ENCODE results near the gene VSTM2L. TPM values are rescaled to one million over a fixed set of nuclear protein-coding genes. Genes with fewer than 3 reads are reported as not detected.
A peak's percentile ranks its signal among the peaks of the same experiment; 100 is the strongest.

VSTM2L gene
- total and polyA plus RNA-seq, 4 donors = 8.0 to 71.6 (median 31.4) TPM

DNA sequence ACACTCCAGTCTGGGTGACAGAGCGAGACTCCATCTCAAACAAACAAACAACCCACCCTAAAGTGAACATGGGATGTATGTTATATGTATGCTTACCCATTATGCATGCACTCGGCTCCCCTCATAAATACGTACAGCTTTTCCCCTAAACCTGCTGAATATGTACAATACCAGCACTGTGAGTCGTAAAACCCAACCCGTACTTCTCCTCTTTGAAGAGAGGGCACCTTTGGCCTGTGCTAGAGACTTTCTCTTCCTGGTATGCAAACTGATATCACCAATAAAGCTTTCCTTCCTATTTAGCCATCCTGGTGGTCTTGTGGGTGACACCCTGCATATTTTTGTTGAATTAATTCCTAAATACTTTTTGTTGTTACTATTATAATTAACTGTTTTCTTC is 51.3 kb downstream of the VSTM2L start:
- Histone ChIP-seq H3K4me3 (no peak overlapping the region), H3K9ac (ENCODE audit: insufficient read depth in 1 of 2, low read length in 2 of 2) (no peak overlapping the region), H3K27me3 (ENCODE audit: control insufficient read depth in 3 of 3, insufficient read depth in 3 of 3, low read length in 2 of 3) (no peaks in the 10 kb centered on the region), H3K36me3 (ENCODE audit: control insufficient read depth in 4 of 4, insufficient read depth in 4 of 4, low read length in 4 of 4) (no peaks in the 10 kb centered on the region), H3K27ac (ENCODE audit: low read depth in 1 of 2, low read length in 1 of 2) (no peak overlapping the region), H3K9me3 (ENCODE audit: control insufficient read depth in 4 of 4, insufficient read depth in 3 of 4, low read length in 3 of 4) (peaks cover 0 to 3% (median under 1%) of the 10 kb centered on the region in 4 donors), H3K4me1 (ENCODE audit: control insufficient read depth in 5 of 5, insufficient read depth in 5 of 5, low read length in 5 of 5) (peaks cover 0 to 6% (median 0%) of the 10 kb centered on the region in 5 donors)
- DNase-seq (no peak), ATAC-seq (ENCODE audit: insufficient read depth, low FRiP score) (no peak)
- 85 to 87% methylated on average over 5 of the region's 5 CpGs for WGBS, 2 donors
- TF ChIP-seq, protein P1, sequence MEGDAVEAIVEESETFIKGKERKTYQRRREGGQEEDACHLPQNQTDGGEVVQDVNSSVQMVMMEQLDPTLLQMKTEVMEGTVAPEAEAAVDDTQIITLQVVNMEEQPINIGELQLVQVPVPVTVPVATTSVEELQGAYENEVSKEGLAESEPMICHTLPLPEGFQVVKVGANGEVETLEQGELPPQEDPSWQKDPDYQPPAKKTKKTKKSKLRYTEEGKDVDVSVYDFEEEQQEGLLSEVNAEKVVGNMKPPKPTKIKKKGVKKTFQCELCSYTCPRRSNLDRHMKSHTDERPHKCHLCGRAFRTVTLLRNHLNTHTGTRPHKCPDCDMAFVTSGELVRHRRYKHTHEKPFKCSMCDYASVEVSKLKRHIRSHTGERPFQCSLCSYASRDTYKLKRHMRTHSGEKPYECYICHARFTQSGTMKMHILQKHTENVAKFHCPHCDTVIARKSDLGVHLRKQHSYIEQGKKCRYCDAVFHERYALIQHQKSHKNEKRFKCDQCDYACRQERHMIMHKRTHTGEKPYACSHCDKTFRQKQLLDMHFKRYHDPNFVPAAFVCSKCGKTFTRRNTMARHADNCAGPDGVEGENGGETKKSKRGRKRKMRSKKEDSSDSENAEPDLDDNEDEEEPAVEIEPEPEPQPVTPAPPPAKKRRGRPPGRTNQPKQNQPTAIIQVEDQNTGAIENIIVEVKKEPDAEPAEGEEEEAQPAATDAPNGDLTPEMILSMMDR (IDR thresholded peaks at IDR 0.05; ENCODE audit: control extremely low read depth, extremely low read depth) = no peak

DNA sequence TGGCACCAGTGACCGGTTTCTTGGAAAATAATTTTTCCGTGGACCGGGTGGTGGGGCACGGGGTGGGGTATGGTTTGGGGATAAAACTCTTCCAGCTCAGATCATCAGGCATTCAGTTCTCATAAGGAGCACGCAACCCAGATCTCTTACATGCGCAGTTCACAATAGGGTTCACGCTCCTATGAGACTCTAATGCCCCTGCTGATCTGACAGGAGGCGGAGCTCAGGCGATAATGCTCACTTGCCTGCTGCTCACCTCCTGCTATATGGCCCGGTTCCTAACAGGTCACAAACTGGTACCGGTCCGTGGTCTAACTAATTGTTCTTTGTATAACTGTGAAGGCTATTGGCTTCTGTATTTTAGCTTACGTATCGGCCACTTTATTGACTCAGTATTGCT is 51.7 kb downstream of the VSTM2L start:
- H3K9me3 ChIP-seq (ENCODE audit: control insufficient read depth in 4 of 4, insufficient read depth in 3 of 4, low read length in 3 of 4) = peaks cover 0 to 3% (median under 1%) of the 10 kb centered on the region in 4 donors
- H3K4me1 ChIP-seq (ENCODE audit: control insufficient read depth in 5 of 5, insufficient read depth in 5 of 5, low read length in 5 of 5) = peaks cover 0 to 6% (median 0%) of the 10 kb centered on the region in 5 donors
- no peak overlapping the region for H3K9ac ChIP-seq (ENCODE audit: insufficient read depth in 1 of 2, low read length in 2 of 2)
- TF ChIP-seq, protein P1 (IDR thresholded peaks at IDR 0.05; ENCODE audit: control extremely low read depth, extremely low read depth) = no peak
- no peaks in the 10 kb centered on the region for H3K36me3 ChIP-seq (ENCODE audit: control insufficient read depth in 4 of 4, insufficient read depth in 4 of 4, low read length in 4 of 4)
- no peaks in the 10 kb centered on the region for H3K27me3 ChIP-seq (ENCODE audit: control insufficient read depth in 3 of 3, insufficient read depth in 3 of 3, low read length in 2 of 3)
- WGBS, 2 donors = 82 to 84% methylated on average over 14 of the region's 14 CpGs
- H3K27ac ChIP-seq (ENCODE audit: low read depth in 1 of 2, low read length in 1 of 2) = no peak overlapping the region
- ATAC-seq (ENCODE audit: insufficient read depth, low FRiP score) (no peak), DNase-seq (no peak)
- H3K4me3 ChIP-seq = no peak overlapping the region

DNA sequence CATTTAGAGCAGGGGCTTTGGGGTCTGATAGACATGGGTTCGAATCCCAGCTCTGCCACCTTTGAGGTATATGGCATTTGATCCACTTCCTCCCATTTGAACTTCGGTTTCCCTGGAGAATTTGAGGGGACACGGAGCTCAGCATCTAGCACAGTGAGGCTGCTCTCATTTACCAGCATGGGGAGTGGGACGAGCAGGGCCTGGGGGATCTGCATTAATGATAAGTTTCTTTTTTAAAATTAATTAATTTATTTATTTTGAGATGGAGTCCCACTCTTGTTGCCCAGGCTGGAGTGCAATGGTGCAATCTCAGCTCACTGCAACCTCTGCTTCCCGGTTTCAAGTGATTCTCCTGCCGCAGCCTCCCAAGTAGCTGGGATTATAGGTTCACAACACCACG is 52.6 kb downstream of the VSTM2L start:
- no peak for ATAC-seq (ENCODE audit: insufficient read depth, low FRiP score)
- no peak for DNase-seq
- no peaks in the 10 kb centered on the region for H3K36me3 ChIP-seq (ENCODE audit: control insufficient read depth in 4 of 4, insufficient read depth in 4 of 4, low read length in 4 of 4)
- no peak overlapping the region for H3K27ac ChIP-seq (ENCODE audit: low read depth in 1 of 2, low read length in 1 of 2)
- H3K9me3 ChIP-seq (ENCODE audit: control insufficient read depth in 4 of 4, insufficient read depth in 3 of 4, low read length in 3 of 4) = peaks cover 0 to 3% (median under 1%) of the 10 kb centered on the region in 4 donors
- H3K4me1 ChIP-seq (ENCODE audit: control insufficient read depth in 5 of 5, insufficient read depth in 5 of 5, low read length in 5 of 5) = peaks cover 0 to 6% (median 0%) of the 10 kb centered on the region in 5 donors
- TF ChIP-seq, protein P1 (IDR thresholded peaks at IDR 0.05; ENCODE audit: control extremely low read depth, extremely low read depth) = no peak
- WGBS, 2 donors = 86 to 91% methylated on average over 7 of the region's 7 CpGs
- no peak overlapping the region for H3K9ac ChIP-seq (ENCODE audit: insufficient read depth in 1 of 2, low read length in 2 of 2)
- H3K4me3 ChIP-seq = no peak overlapping the region
- no peaks in the 10 kb centered on the region for H3K27me3 ChIP-seq (ENCODE audit: control insufficient read depth in 3 of 3, insufficient read depth in 3 of 3, low read length in 2 of 3)

DNA sequence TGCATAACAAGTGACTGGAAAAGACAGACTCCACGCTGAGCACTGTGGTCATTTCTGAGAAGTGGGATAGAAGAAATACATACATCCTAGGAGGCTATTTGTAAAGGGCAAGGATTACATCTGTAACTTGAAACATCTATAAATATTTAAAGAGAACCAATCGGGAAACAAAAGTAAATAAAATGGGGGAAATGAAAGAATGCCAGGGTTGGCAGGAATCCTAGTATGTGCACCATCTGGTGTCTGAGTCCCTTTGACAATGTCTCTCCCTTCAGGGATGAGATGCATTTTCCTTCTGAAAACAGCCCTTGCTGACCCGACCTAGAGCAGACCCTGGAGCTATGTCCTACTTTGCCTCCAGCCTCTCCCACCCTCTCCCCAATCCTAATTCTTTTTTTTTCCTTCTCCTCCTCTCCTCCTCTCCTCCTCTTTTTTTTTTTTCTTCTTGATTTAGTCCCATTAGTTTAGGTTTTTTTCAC is 53.2 kb downstream of the VSTM2L start:
- peaks cover 0 to 6% (median 0%) of the 10 kb centered on the region in 5 donors for H3K4me1 ChIP-seq (ENCODE audit: control insufficient read depth in 5 of 5, insufficient read depth in 5 of 5, low read length in 5 of 5)
- H3K27me3 ChIP-seq (ENCODE audit: control insufficient read depth in 3 of 3, insufficient read depth in 3 of 3, low read length in 2 of 3) = no peaks in the 10 kb centered on the region
- peaks cover 0 to 3% (median under 1%) of the 10 kb centered on the region in 4 donors for H3K9me3 ChIP-seq (ENCODE audit: control insufficient read depth in 4 of 4, insufficient read depth in 3 of 4, low read length in 3 of 4)
- no peaks in the 10 kb centered on the region for H3K36me3 ChIP-seq (ENCODE audit: control insufficient read depth in 4 of 4, insufficient read depth in 4 of 4, low read length in 4 of 4)
- TF ChIP-seq, protein P1 (IDR thresholded peaks at IDR 0.05; ENCODE audit: control extremely low read depth, extremely low read depth) = no peak
- no peak overlapping the region for H3K9ac ChIP-seq (ENCODE audit: insufficient read depth in 1 of 2, low read length in 2 of 2)
- H3K4me3 ChIP-seq = no peak overlapping the region
- ATAC-seq (ENCODE audit: insufficient read depth, low FRiP score) (no peak), DNase-seq (peak in 2 of 3 donors; percentile 50 to 55)
- no peak overlapping the region for H3K27ac ChIP-seq (ENCODE audit: low read depth in 1 of 2, low read length in 1 of 2)
- 34 to 56% methylated on average over 3 of the region's 3 CpGs for WGBS, 2 donors
